Neural crest cell (in vitro differentiated cells): Measurements from ENCODE around the gene FGR. TPM values are rescaled to one million over a fixed set of nuclear protein-coding genes. Genes with fewer than 3 reads are reported as not detected.
"Not testable (repeated sequence)": the region's sequence is repeated elsewhere in the genome, so short reads cannot be mapped to it uniquely, and the experiment has no call there.

Experiments used
- DNase-seq: peaks from one replicate; pipeline ENCODE4 v3.0.0; 2021; ENCODE audit warnings: low read depth, mixed read lengths, low spot score
- H3K27ac Mint-ChIP-seq: one replicate; pipeline ENCODE4 v1.8.0; 2021; ENCODE audit warnings: mild to moderate bottlenecking, mixed read lengths; ENCODE audit not compliant: unreplicated experiment
- H3K27me3 Mint-ChIP-seq: 2 replicates; pipeline ENCODE4 v1.8.0; 2021; ENCODE audit warnings: low read depth, mild to moderate bottlenecking, mixed read lengths
- H3K36me3 Mint-ChIP-seq: 2 replicates; pipeline ENCODE4 v1.8.0; 2021; ENCODE audit warnings: low read depth, mild to moderate bottlenecking, mixed read lengths
- H3K4me1 Mint-ChIP-seq: 2 replicates; pipeline ENCODE4 v1.8.0; 2021; ENCODE audit warnings: mixed read lengths
- H3K4me3 Mint-ChIP-seq: one replicate; pipeline ENCODE4 v1.8.0; 2021; ENCODE audit warnings: mild to moderate bottlenecking, mixed read lengths
- H3K9me3 Mint-ChIP-seq: 2 replicates; pipeline ENCODE4 v1.8.0; 2021; ENCODE audit warnings: mixed read lengths
- CTCF ChIP-seq: fragments of 200-600 bp; sonication (generic); conservative IDR thresholded peaks from 2 replicates; pipeline ENCODE4 v1.5.0; 2021; ENCODE audit warnings: antibody characterized with exemption, mild to moderate bottlenecking
- total RNA-seq: library from RNA; stranded (reverse); gene quantifications from 2 replicates; pipeline ENCODE4 v1.2.1, GENCODE V29; 2021

Gene FGR
- total RNA-seq, 1 donor from 2014 or later = not detected

GRCh38 chr1:27632387-27633297, 2.3 kb downstream of the FGR start:
- H3K9me3 Mint-ChIP-seq = no peaks in the 10 kb centered on the region
- no peak overlapping the region for H3K4me3 Mint-ChIP-seq
- H3K4me1 Mint-ChIP-seq = peaks cover 49% of the 10 kb centered on the region
- peaks cover 19% of the 10 kb centered on the region for H3K27me3 Mint-ChIP-seq
- no peak for TF ChIP-seq CTCF
- no peak overlapping the region for H3K27ac Mint-ChIP-seq
- no peak for DNase-seq
- H3K36me3 Mint-ChIP-seq = no peaks in the 10 kb centered on the region

- H3K27me3 Mint-ChIP-seq = peaks cover 19% of the 10 kb centered on the region
- H3K27ac Mint-ChIP-seq = no peak overlapping the region
- peaks cover 39% of the 10 kb centered on the region for H3K4me1 Mint-ChIP-seq
- H3K4me3 Mint-ChIP-seq = no peak overlapping the region
- DNase-seq = no peak
- H3K9me3 Mint-ChIP-seq = no peaks in the 10 kb centered on the region
- no peak for TF ChIP-seq CTCF
- no peaks in the 10 kb centered on the region for H3K36me3 Mint-ChIP-seq
These were observed 4.0 kb downstream of the FGR start for GRCh38 chr1:27630859-27631491.

- H3K27me3 Mint-ChIP-seq = peaks cover 8% of the 10 kb centered on the region
- peak overlapping the region; percentile 53 for H3K27ac Mint-ChIP-seq
- DNase-seq = no peak
- no peaks in the 10 kb centered on the region for H3K36me3 Mint-ChIP-seq
- no peak overlapping the region for H3K4me3 Mint-ChIP-seq
- peaks cover 38% of the 10 kb centered on the region for H3K4me1 Mint-ChIP-seq
- H3K9me3 Mint-ChIP-seq = no peaks in the 10 kb centered on the region
- TF ChIP-seq CTCF = no peak
These were observed 6.3 kb downstream of the FGR start for GRCh38 chr1:27628712-27629111.

GRCh38 chr1:27627733-27628132, 7.3 kb downstream of the FGR start:
- not testable (repeated sequence) for H3K27me3 Mint-ChIP-seq, H3K36me3 Mint-ChIP-seq, H3K9me3 Mint-ChIP-seq, DNase-seq, H3K4me3 Mint-ChIP-seq, H3K27ac Mint-ChIP-seq
- H3K4me1 Mint-ChIP-seq = peaks cover 34% of the 10 kb centered on the region

- no peak for DNase-seq
These were observed 7.9 kb downstream of the FGR start for GRCh38 chr1:27627061-27627460.

More at GRCh38 chr1:27627061-27627460, 7.9 kb downstream of the FGR start:
- Mint-ChIP-seq H3K27me3 (no peaks in the 10 kb centered on the region), H3K4me3 (no peak overlapping the region), H3K9me3 (no peaks in the 10 kb centered on the region), H3K27ac (no peak overlapping the region), H3K4me1 (peaks cover 30% of the 10 kb centered on the region), H3K36me3 (no peaks in the 10 kb centered on the region)
- TF ChIP-seq CTCF = no peak
